NCI-H146 treated with DMSO at 0.1 percent for 48 hours (cell line): ENCODE results near the gene EFR3B.
"Not testable (repeated sequence)": the region's sequence is repeated elsewhere in the genome, so short reads cannot be mapped to it uniquely, and the experiment has no call there.

Experiments used
- DNase-seq: peaks from one replicate; lab custom pipeline; 2025; ENCODE audit not compliant: unreplicated experiment; lab: John Stamatoyannopoulos, UW

EFR3B gene, protein sequence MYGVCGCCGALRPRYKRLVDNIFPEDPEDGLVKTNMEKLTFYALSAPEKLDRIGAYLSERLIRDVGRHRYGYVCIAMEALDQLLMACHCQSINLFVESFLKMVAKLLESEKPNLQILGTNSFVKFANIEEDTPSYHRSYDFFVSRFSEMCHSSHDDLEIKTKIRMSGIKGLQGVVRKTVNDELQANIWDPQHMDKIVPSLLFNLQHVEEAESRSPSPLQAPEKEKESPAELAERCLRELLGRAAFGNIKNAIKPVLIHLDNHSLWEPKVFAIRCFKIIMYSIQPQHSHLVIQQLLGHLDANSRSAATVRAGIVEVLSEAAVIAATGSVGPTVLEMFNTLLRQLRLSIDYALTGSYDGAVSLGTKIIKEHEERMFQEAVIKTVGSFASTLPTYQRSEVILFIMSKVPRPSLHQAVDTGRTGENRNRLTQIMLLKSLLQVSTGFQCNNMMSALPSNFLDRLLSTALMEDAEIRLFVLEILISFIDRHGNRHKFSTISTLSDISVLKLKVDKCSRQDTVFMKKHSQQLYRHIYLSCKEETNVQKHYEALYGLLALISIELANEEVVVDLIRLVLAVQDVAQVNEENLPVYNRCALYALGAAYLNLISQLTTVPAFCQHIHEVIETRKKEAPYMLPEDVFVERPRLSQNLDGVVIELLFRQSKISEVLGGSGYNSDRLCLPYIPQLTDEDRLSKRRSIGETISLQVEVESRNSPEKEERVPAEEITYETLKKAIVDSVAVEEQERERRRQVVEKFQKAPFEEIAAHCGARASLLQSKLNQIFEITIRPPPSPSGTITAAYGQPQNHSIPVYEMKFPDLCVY

DNA sequence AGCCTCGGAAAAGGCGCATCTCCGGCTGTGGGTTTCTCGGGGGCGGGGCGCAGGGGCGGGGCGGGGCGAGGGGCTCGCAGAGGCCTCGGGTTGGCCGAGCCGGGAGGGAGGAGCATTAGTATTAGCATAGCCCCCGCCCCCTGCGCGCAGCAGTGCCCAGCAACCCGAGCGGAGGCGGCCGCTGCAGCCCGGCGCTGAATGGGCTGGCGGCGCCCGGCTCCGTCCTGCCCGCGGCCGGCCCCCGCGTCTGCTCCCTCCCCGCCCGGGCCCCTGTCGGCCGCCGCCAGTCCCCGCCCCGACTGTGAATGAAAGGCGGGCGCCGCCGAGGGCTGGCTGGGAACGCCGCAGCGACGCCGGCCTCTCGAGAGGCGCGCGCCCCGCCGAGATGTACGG, at the start of gene EFR3B:
Gene EFR3B, plus strand, starts transcription at position 149 of the 393 bp plus-strand sequence. Its CDS starts 237 bp downstream, at position 386.
- peak; percentile 88 for DNase-seq

DNA sequence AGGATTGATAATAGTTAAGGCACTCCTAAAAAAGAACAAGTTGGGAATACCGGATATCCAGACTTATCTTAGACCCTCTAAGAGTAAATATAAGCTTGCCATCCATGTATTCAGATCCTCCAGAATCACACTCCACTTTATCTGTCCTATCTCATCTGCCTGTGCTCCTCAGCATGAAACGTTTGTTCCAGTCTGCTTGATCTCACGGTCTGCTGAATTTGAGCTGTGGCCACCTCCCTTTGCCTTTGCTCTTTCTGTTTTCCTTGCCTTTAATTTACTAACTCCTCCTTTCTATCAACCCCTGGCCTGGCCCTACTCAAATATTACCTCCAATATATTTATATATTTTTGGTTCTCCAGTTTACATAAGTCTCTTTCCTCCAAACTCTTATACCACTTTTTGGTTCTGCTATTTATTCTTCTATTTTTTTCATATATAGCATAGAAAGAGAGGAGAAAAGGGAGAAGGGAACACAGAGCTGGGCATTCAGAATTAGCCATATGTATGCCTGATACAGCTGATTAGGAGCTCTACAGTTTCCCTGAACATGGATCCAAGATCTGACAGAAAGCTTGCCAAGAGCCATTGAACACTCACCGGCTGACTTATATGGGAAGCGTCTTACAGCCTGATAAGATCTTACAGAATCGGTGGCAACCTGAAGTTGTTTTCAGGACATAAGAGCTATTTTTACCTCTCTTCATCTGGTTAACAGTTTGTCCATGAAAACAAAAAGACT, 48.3 kb upstream of the EFR3B start:
- peak; percentile 34 for DNase-seq

DNA sequence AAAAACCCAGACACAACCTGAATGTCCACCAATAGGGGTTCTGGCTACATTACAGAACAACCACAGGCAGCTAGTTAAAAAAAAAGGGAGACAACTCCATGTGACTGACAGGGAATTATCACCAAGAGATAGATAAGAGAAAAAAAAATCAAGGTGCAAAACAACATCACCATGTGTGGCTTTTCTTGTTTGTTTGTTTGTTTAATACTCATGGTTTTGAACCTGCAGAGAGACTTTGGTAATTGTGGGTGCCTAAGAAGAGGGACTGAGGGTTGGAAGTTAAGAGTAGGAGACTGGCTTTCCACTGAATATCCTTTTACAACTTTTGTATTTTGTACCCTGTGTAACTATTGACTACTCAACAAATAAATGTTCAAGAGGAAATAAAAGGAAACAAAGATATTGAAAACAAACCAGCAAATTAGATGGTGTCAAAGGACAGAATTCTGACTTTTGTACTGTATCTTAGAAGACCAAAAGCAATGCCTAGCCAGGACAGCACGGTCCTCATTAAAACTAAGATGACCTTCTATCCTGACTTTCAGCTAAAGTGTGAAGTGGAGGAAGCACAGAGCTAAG, 47.6 kb upstream of the EFR3B start:
- DNase-seq: no peak

DNA sequence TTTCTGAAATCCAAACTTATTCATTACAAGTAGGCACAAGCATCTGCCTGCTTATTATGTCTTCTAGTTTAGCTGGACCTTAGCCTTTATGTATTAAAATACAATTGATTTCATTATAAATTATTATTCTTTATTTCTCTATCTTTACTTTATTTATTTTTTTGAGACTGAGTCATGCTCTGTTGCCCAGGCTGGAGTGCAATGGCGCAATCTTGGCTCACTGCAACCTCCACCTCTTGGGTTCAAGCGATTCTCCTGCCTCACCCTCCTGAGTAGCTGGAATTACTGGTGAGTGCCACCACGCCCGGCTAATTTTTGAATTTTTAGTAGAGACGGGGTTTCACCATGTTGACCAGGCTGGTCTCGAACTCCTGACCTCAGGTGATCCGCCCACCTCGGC, 42.8 kb upstream of the EFR3B start:
- not testable (repeated sequence) for DNase-seq

DNA sequence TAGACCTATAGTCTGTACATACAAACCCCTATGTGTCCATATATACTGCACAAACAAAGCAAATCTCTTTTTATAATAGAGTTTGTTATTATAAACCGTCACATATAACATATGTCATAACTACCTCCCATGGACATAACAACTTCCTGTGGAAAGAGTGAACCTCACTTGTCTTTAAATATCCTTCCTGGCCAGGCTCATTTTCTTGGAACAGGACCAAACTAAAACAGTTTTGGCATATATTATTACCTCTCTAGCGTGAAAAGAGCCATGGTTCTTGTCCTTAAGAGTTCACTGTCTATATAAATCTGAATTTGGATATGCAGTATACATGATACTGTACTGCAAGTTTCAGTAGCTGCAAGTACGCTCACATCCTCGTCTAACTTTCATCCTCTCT, 41.8 kb upstream of the EFR3B start:
- DNase-seq: no peak

DNA sequence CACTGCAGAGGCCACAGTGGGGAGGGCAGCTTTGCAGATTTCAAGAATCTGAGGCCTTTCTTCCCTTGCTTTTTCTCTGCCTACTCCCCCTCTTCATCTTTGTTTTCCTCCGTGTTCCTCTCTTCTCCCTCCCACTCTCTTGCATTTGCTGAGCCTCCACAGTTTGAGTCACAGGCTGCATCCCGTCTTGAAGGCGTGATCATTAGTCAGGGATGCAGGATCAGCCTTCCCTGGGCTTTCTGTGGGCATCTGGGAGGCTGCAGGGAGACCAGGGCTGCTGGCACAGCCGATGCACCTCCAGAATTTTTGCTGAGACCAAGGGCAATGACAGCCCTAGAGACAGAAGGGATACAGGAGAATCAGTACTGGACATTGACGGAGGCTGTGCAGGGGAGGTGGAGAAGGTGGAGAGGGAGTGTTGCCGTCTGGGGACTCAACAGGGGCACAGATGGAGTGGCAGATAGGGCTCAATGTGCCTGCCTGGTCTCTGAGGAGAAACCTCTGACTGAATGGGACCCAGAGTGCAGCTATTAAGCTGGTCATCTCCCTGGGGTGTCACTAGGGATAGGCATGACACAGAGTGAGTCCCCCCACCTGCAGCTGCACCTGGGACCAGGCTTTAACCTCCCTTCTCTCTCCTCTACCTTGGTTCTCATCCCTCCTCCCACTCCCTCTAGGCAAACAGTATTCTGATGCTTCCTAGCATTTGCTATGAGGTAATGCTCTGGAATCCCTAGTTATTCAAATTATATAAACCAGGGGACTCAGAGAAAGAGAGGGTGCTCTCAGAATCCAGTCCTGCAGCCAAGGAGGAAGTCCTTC, 41.2 kb upstream of the EFR3B start:
- no peak for DNase-seq

DNA sequence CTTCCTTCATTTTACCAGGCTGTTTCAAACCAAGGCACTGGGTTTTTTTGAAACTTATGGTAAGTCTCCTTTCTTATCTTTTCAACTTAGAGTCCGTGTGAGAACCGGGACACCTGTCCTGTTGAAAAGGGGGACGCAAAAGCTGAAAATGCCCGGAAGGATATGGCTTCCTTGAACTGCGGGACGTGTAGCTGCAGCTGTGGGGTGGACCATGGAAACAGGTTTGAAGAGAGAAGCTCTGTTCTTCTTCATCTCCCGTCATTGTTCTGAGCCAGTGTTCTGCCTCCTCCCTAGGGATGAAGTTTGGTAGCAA, 40.6 kb upstream of the EFR3B start:
- DNase-seq: no peak

DNA sequence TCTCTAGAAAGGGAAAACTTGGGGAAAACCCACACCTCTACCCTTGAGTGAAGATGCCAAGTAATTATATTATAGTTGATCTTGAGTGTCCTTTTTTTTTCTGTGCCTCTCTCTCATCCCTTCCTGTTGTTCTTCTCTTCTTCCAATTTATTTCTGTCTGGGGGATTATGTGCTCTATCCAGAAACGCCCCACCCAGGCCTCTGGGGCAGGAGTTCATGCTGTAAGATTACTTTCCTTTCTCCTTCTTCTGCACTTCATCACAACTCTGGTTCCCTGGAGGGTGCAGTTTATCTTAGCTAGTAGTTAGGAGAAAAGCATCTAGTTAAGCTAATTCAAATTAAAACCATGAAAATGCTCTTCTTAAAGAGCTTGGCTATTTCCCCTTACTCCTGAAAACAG, 39.8 kb upstream of the EFR3B start:
- DNase-seq: no peak

DNA sequence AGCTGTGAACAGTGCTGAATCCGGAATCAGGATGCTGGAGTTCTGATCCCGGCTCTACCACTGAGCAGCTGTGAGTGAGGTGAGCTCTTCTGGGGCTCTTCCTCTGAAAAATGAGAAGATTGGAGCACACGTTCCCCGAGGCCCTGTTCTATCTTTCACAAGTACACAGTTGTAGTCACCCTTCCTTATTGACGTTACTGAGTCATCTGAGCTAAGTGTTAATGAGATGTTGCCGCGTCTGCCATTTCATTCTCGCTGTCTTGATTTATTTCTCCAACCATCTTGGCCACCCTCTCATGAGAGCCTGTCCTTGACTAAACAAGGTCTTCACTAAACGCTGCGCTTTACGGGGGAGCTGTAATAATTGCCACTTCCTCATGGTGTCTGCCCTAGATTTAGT, 31.9 kb upstream of the EFR3B start:
- DNase-seq: no peak

DNA sequence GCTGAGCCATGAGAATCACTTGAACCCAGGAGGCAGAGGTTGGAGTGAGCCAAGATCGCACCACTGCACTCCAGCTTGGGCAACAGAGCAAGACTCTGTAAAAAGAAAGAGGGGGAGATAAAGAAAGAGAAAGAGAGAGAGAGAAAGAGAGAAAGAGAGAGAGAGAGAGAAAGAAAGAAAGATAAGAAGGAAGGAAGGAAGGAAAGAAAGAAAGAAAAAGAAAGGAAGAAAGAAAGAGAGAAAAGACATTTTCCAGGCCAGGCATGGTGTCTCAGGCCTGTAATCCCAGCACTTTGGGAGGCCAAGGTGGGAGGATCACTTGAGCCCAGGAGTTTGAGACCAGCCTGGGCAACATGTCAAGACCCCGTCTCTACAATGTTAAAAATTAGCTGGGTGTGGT, 30.5 kb upstream of the EFR3B start:
- DNase-seq: not testable (repeated sequence)

DNA sequence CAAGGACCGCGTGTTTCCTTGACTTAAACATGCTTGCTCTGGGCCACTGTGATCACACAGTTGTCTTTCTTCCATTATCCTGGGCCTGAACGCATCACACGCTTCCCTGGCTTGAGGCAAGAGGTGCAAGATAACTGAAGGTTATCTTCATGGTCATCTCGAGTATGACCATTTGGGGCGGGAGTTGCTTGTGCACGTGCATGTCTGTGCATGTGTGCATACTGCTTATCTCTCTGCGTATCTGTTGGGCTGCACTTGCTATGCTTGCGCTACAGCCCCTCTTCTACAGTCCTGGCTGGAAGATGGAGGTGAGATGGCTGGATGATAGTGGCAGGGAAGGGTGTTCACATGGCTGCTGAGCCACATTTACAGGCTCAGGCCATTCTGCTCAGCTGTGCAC, 27.2 kb upstream of the EFR3B start:
- no peak for DNase-seq

DNA sequence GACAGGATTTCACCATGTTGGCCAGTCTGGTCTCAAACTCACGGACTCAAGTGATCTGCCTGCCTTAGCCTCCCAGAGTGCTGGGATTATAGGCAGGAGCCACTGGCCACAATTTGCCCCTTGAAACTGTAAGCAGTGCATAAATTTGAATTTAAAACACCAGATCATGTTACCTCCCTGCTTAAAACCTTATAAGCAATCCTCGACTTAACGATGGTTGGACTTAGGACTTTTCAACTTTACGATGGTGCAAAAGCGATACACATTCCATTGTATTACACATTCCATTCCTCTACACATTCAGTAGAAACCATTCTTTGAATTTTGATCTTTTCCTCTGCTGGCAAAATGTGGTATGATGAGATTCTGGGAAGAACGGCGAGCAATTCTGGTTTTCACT, 23.2 kb upstream of the EFR3B start:
- no peak for DNase-seq

DNA sequence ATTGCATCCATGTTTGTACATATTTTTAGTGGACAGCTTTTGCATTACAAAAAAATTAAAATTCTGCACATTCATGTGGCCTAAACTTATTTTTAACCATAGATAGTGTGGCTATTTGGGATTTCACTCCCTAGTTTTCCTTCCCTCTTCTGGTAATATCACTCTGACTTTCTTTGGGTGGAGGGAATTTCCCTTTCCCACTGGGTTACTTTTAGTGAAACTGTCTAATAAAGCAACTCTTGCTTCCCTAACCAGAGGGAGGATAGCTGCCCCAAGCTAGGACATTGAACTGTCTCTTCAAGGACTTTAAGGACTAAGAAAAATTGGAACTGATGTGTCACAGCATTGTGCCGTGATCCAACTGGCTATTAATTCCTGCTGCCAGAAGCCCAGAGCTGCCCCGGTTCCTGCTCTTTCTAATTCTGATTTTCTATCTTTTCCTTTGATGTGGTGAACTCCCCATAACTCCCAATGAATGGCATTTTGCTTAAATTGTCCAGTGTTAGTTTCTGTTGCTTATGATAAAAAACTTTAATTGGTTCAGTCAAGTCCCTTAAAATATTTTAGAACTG, 20.0 kb upstream of the EFR3B start:
- no peak for DNase-seq

DNA sequence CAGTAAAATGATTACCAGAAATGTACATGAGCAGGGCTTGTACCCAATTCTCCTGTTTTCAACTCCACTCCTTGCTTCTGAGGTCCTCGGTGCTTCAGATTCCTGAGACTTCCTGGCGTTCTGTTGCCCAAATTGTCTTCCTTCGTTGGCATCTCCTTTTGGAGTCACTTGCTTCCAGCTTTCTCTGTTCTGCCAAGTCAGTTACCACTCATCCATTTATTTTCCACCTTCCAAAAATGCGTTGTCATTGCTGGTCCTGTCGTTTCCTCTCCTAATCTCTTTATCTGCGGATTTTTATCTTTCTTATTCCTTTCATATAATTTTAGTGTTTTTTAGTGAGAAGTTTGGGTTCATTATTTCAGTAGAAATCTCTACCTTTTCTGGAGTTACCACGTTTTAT, 18.5 kb upstream of the EFR3B start:
- DNase-seq: no peak

DNA sequence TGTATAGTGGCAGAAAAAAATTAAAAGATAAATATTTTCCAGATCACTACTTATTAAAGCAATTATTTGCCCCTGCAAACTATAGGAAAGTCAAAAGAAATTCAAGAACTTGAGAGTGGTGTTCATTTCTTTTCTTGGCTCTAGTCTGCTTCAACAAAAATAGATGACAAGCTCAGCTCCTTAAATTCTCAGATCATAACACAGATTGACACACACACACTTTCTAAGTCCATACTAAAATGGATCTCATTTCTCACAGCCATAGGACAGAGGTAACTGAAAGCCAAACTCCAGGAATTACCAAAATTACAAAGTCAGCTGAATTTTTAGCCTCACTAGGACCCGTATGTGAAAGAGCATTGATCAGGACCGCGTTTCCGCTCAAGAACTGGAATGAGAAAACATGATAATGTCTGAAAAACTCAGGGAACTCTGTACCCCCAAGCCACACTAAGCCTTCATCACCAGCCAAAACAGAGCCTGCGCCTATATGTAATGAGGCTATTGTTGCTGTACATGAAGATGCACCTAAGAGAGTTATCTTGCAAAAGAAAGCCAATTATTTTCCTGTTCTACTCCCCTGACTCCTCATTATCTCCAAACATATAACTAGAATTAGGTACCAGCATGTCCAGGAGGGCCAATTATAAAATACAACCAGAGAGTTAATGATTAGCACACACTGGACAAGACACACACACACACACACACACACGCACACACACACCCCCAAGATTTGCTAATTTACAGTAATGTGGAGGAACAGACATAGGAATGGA, 16.5 kb upstream of the EFR3B start:
- DNase-seq: no peak

DNA sequence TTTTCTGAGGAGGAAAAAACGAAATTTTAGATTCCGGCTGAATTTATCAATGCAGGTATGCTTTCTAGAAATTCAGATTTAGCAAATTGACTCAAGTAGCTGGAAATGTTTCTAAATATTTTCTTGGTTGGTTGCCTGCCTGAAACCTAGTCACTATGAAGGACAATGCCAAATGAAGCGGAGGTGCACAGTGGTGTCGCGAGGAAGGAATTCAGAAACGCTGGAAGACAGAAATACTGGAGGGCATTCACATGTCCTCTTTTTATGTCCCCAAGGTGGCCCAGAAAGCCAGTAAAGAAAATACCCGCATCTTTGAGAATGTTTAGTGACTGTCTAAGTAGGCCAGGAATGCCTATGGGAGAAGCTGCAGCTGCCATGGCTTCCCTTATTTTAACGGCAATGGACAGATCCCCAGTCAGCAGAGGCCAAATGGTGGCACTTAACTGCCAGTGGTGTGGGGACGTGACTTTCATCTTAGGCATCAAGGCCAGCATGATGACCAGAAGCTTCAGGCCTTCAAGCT, 15.8 kb upstream of the EFR3B start:
- no peak for DNase-seq

DNA sequence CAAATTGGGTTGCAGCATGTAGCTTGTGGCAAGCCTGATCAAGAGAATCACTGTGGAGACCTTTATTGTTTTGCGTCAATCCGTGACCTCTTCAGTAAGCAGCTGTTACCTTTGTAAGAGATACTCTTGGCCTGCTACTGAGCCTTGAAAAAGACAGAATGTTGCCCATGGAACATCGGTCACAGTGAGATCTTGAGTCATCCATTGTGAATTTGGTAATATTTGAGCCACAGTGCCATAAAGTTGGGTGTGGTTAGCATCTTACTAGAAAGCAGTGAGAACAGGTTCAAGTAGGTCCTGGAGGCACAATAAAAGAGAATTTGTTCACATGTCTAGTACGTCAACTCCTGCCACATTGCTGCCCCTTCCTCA, 12.7 kb upstream of the EFR3B start:
- DNase-seq: no peak

DNA sequence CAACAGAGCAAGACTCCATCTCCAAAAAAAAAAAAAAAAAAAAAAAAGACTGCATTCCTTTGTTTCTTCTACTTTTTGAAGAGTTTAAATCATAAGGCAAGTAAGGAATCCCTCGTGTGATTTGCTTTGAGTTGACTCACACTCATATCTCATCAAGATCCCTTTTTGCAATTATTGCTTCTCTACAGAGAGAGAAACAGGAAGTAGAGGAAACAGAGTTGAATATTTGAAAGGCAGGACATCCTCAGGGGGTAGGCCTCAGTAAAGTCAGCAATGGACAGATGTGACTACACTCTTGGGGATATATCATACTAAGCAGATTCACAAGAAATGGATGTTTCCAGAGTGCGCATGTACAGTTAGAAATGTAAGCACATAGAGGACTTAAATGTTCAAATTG, 11.2 kb upstream of the EFR3B start:
- no peak for DNase-seq

DNA sequence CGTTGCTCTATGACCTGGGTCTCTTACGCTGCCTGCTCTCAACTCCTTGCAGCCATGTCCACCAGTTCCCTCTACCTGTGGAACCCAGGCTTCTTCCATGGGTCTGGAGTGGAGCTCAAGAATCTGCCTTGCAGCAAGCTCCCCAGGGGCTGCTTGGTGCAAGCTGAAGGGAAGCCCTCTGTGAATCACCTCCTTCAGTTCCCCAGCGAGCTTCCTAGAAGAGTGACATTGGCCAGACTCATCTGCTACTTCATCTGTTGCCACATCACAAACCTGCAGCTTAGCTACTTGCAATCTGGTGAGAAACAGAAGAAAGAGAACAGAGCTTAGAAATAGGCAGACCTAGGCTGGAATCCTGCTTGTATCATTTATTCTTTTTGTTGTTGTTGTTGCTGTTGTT, 9.8 kb upstream of the EFR3B start:
- no peak for DNase-seq
